Measurements from ENCODE around the gene XCL2.

XCL2 gene

GRCh38 chr1:168556647-168557046 is 12.8 kb upstream of the XCL2 start:
- TF ChIP-seq CTCF (IDR thresholded peaks at IDR 0.05; ENCODE audit: low read depth, low read length) = no peak
- DNase-seq (ENCODE audit: low read depth in 2 of 2) = no peak
- H3K4me3 ChIP-seq (replicated peaks in 1 of 2; ENCODE audit: low read depth in 2 of 2, low read length in 2 of 2) = no peak overlapping the region

- TF ChIP-seq CTCF (IDR thresholded peaks at IDR 0.05; ENCODE audit: low read depth, low read length) = no peak
- DNase-seq (ENCODE audit: low read depth in 2 of 2) = no peak
- H3K4me3 ChIP-seq (replicated peaks in 1 of 2; ENCODE audit: low read depth in 2 of 2, low read length in 2 of 2) = no peak overlapping the region
These were observed 11.8 kb upstream of the XCL2 start for GRCh38 chr1:168555508-168556046.

GRCh38 chr1:168554603-168555483 is 11.0 kb upstream of the XCL2 start:
- TF ChIP-seq CTCF (IDR thresholded peaks at IDR 0.05; ENCODE audit: low read depth, low read length) = no peak
- DNase-seq (ENCODE audit: low read depth in 2 of 2) = no peak
- no peak overlapping the region for H3K4me3 ChIP-seq (replicated peaks in 1 of 2; ENCODE audit: low read depth in 2 of 2, low read length in 2 of 2)

- no peak for TF ChIP-seq CTCF (IDR thresholded peaks at IDR 0.05; ENCODE audit: low read depth, low read length)
- no peak for DNase-seq (ENCODE audit: low read depth in 2 of 2)
- no peak overlapping the region for H3K4me3 ChIP-seq (replicated peaks in 1 of 2; ENCODE audit: low read depth in 2 of 2, low read length in 2 of 2)
These were observed 10.1 kb upstream of the XCL2 start for GRCh38 chr1:168553680-168554553.

GRCh38 chr1:168552961-168553360 is 9.2 kb upstream of the XCL2 start:
- H3K4me3 ChIP-seq (replicated peaks in 1 of 2; ENCODE audit: low read depth in 2 of 2, low read length in 2 of 2) = no peak overlapping the region
- no peak for TF ChIP-seq CTCF (IDR thresholded peaks at IDR 0.05; ENCODE audit: low read depth, low read length)
- DNase-seq (ENCODE audit: low read depth in 2 of 2) = peak in 1 of 2 donors; percentile 5

GRCh38 chr1:168551688-168552087 is 7.9 kb upstream of the XCL2 start:
- TF ChIP-seq CTCF (IDR thresholded peaks at IDR 0.05; ENCODE audit: low read depth, low read length) = no peak
- H3K4me3 ChIP-seq (replicated peaks in 1 of 2; ENCODE audit: low read depth in 2 of 2, low read length in 2 of 2) = no peak overlapping the region
- DNase-seq (ENCODE audit: low read depth in 2 of 2) = no peak

Data from cardiac fibroblast (primary cell).